WTC11 (cell line): ENCODE results near the gene PDE8A. TPM values are rescaled to one million over a fixed set of nuclear protein-coding genes. Genes with fewer than 3 reads are reported as not detected.
"Not testable (repeated sequence)": the region's sequence is repeated elsewhere in the genome, so short reads cannot be mapped to it uniquely, and the experiment has no call there.

Experiments
- ATAC-seq: fragments of 200-7000 bp; cut with Tn5 transposase; 2 replicates; pipeline ENCODE4 v1.10.0; 2021; ENCODE audit warnings: mild to moderate bottlenecking, moderate library complexity
- CTCF ChIA-PET: fragments of 300-600 bp; sonication (Branson Sonifier 250); formaldehyde crosslinking; loops from one replicate; lab custom pipeline; 2021; ENCODE audit warnings: antibody characterized with exemption; lab: Charles Lee
- POLR2A ChIA-PET: fragments of 350-600 bp; sonication (Branson Sonifier 250); formaldehyde crosslinking; loops from one replicate; lab custom pipeline; 2021; ENCODE audit warnings: antibody characterized with exemption; lab: Charles Lee
- DNase-seq: peaks from one replicate; pipeline ENCODE4 v3.0.0; 2021; ENCODE audit warnings: low spot score
- H3K27ac Mint-ChIP-seq: 2 replicates; pipeline ENCODE4 v1.8.0; 2021; ENCODE audit warnings: mixed read lengths
- H3K27me3 Mint-ChIP-seq: 2 replicates; pipeline ENCODE4 v1.8.0; 2021; ENCODE audit warnings: low read depth, mild to moderate bottlenecking, moderate library complexity, mixed read lengths
- H3K36me3 Mint-ChIP-seq: 2 replicates; pipeline ENCODE4 v1.8.0; 2021; ENCODE audit warnings: mixed read lengths
- H3K4me1 Mint-ChIP-seq: 2 replicates; pipeline ENCODE4 v1.8.0; 2022; ENCODE audit warnings: mixed read lengths
- H3K4me3 Mint-ChIP-seq: 2 replicates; pipeline ENCODE4 v1.8.0; 2021; ENCODE audit warnings: mild to moderate bottlenecking, moderate library complexity, mixed read lengths
- H3K9me3 Mint-ChIP-seq: 2 replicates; pipeline ENCODE4 v1.8.0; 2021; ENCODE audit warnings: mixed read lengths
- AFF4 ChIP-seq: sonication (generic); formaldehyde crosslinking; IDR thresholded peaks from 2 replicates; pipeline ENCODE4 v1.8.1; 2023; ENCODE audit warnings: mild to moderate bottlenecking, missing genetic modification reagents, borderline replicate concordance
- AR ChIP-seq: fragments of 250-450 bp; sonication (Bioruptor Pico); IDR thresholded peaks from 2 replicates; pipeline ENCODE4 v1.9.0; 2021; ENCODE audit warnings: mild to moderate bottlenecking
- FOXK1 ChIP-seq: sonication (generic); formaldehyde crosslinking; IDR thresholded peaks from 2 replicates; pipeline ENCODE4 v1.8.0; 2022; ENCODE audit warnings: mild to moderate bottlenecking, moderate library complexity, missing genetic modification reagents
- IRF2 ChIP-seq: sonication (generic); formaldehyde crosslinking; IDR thresholded peaks from 2 replicates; pipeline ENCODE4 v1.8.0; 2022; ENCODE audit warnings: low read depth, missing genetic modification reagents, borderline replicate concordance
- MYBL2 ChIP-seq: sonication (generic); formaldehyde crosslinking; IDR thresholded peaks from 2 replicates; pipeline ENCODE4 v1.8.1; 2023; ENCODE audit warnings: mild to moderate bottlenecking, moderate library complexity, missing genetic modification reagents
- PRDM15 ChIP-seq: sonication (generic); formaldehyde crosslinking; IDR thresholded peaks from 2 replicates; pipeline ENCODE4 v1.8.0; 2022; ENCODE audit warnings: missing genetic modification reagents
- PRRX2 ChIP-seq: fragments of 250-450 bp; sonication (Bioruptor Pico); IDR thresholded peaks from 2 replicates; pipeline ENCODE4 v1.8.0; 2021; ENCODE audit warnings: mild to moderate bottlenecking
- SOX15 ChIP-seq: fragments of 250-450 bp; sonication (Bioruptor Pico); IDR thresholded peaks from 2 replicates; pipeline ENCODE4 v1.9.0; 2021; ENCODE audit warnings: mild to moderate bottlenecking
- SP1 ChIP-seq: sonication (generic); formaldehyde crosslinking; conservative IDR thresholded peaks from 2 replicates; pipeline ENCODE4 v1.8.1; 2022; ENCODE audit warnings: missing genetic modification reagents
- TP53 ChIP-seq: sonication (generic); formaldehyde crosslinking; IDR thresholded peaks from 2 replicates; pipeline ENCODE4 v1.8.1; 2023; ENCODE audit warnings: mild to moderate bottlenecking, missing genetic modification reagents
- ZNF317 ChIP-seq: sonication (generic); formaldehyde crosslinking; IDR thresholded peaks from 2 replicates; pipeline ENCODE4 v1.8.1; 2023; ENCODE audit warnings: low read depth, mild to moderate bottlenecking, moderate library complexity, missing genetic modification reagents, borderline replicate concordance
- ZSCAN18 ChIP-seq: fragments of 250-450 bp; sonication (Bioruptor Pico); IDR thresholded peaks from 2 replicates; pipeline ENCODE4 v2.1.2; 2022; ENCODE audit warnings: mild to moderate bottlenecking, moderate library complexity
- total RNA-seq: library from RNA; stranded (reverse); gene quantifications from 3 replicates; pipeline ENCODE4 v1.2.3, GENCODE V29; 2021
- TF ChIP-seq, protein P1 (sequence below): sonication (generic); formaldehyde crosslinking; IDR thresholded peaks from 2 replicates; pipeline ENCODE4 v1.8.1; 2022; ENCODE audit warnings: low read depth, mild to moderate bottlenecking, moderate library complexity, missing genetic modification reagents, borderline replicate concordance
- TF ChIP-seq, protein P2 (sequence below): sonication (generic); formaldehyde crosslinking; IDR thresholded peaks from 2 replicates; pipeline ENCODE4 v1.8.1; 2022; ENCODE audit warnings: mild to moderate bottlenecking, moderate library complexity, missing genetic modification reagents
- TF ChIP-seq, protein P3 (sequence below): sonication (generic); formaldehyde crosslinking; conservative IDR thresholded peaks from 2 replicates; pipeline ENCODE4 v1.8.1; 2022; ENCODE audit warnings: mild to moderate bottlenecking, missing genetic modification reagents

The PDE8A gene
- total RNA-seq, 1 experiment from 2014 or later = 13.9 TPM

- H3K36me3 Mint-ChIP-seq = no peaks in the 10 kb centered on the region
- CTCF ChIA-PET = no interaction called here
- H3K27ac Mint-ChIP-seq = no peak overlapping the region
- ATAC-seq (no peak), DNase-seq (no peak)
- POLR2A ChIA-PET = no interaction called here
- H3K4me1 Mint-ChIP-seq = peaks cover 13% of the 10 kb centered on the region
- TF ChIP-seq PRDM15 (CRISPR knock-in tag) (no peak), FOXK1 (CRISPR knock-in tag) (no peak), ZSCAN18 (no peak), TP53 (no peak), IRF2 (CRISPR knock-in tag) (no peak), PRRX2 (CRISPR knock-in tag) (no peak)
- TF ChIP-seq, protein P1, sequence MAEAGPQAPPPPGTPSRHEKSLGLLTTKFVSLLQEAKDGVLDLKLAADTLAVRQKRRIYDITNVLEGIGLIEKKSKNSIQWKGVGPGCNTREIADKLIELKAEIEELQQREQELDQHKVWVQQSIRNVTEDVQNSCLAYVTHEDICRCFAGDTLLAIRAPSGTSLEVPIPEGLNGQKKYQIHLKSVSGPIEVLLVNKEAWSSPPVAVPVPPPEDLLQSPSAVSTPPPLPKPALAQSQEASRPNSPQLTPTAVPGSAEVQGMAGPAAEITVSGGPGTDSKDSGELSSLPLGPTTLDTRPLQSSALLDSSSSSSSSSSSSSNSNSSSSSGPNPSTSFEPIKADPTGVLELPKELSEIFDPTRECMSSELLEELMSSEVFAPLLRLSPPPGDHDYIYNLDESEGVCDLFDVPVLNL (CRISPR knock-in tag) = no peak
- TF ChIP-seq, protein P2, sequence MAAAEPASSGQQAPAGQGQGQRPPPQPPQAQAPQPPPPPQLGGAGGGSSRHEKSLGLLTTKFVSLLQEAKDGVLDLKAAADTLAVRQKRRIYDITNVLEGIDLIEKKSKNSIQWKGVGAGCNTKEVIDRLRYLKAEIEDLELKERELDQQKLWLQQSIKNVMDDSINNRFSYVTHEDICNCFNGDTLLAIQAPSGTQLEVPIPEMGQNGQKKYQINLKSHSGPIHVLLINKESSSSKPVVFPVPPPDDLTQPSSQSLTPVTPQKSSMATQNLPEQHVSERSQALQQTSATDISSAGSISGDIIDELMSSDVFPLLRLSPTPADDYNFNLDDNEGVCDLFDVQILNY (CRISPR knock-in tag) = no peak
- no peaks in the 10 kb centered on the region for H3K27me3 Mint-ChIP-seq
- H3K9me3 Mint-ChIP-seq = no peaks in the 10 kb centered on the region
- no peak overlapping the region for H3K4me3 Mint-ChIP-seq
Measured at GRCh38 chr15:85011160-85011571, 29.5 kb downstream of the PDE8A start.

GRCh38 chr15:85011724-85012123 is 30.1 kb downstream of the PDE8A start:
- H3K36me3 Mint-ChIP-seq, DNase-seq, ATAC-seq, H3K27me3 Mint-ChIP-seq, H3K9me3 Mint-ChIP-seq, H3K27ac Mint-ChIP-seq, H3K4me3 Mint-ChIP-seq, CTCF ChIA-PET, POLR2A ChIA-PET: not testable (repeated sequence)
- peaks cover 13% of the 10 kb centered on the region for H3K4me1 Mint-ChIP-seq

GRCh38 chr15:85013785-85014184 is 32.1 kb downstream of the PDE8A start:
- no peaks in the 10 kb centered on the region for H3K36me3 Mint-ChIP-seq
- TF ChIP-seq, protein P3, sequence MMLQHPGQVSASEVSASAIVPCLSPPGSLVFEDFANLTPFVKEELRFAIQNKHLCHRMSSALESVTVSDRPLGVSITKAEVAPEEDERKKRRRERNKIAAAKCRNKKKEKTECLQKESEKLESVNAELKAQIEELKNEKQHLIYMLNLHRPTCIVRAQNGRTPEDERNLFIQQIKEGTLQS (CRISPR knock-in tag) = no peak
- TF ChIP-seq MYBL2 (no peak), AFF4 (CRISPR knock-in tag) (no peak), ZNF317 (CRISPR knock-in tag) (no peak), SOX15 (CRISPR knock-in tag) (no peak), AR (CRISPR knock-in tag) (no peak), SP1 (CRISPR knock-in tag) (no peak)
- TF ChIP-seq, protein P2 (CRISPR knock-in tag) = no peak

More at GRCh38 chr15:85013785-85014184, 32.1 kb downstream of the PDE8A start:
- no peak for DNase-seq
- POLR2A ChIA-PET = no interaction called here
- no peaks in the 10 kb centered on the region for H3K9me3 Mint-ChIP-seq
- H3K4me3 Mint-ChIP-seq = no peak overlapping the region
- no peak for ATAC-seq
- no peak overlapping the region for H3K27ac Mint-ChIP-seq
- H3K27me3 Mint-ChIP-seq = no peaks in the 10 kb centered on the region; the same call in 1 of the 2 replicates
- CTCF ChIA-PET = interaction anchor here (1.1 kb wide), 1 partner anchor 9 kb away, joined by 3 read pairs; no protein-coding TSS in a partner anchor
- H3K4me1 Mint-ChIP-seq = peaks cover 8% of the 10 kb centered on the region
